ENCODE data around the gene CALR. TPM values are rescaled to one million over a fixed set of nuclear protein-coding genes. Genes with fewer than 3 reads are reported as not detected.

CALR gene
- total RNA-seq, 1 experiment from 2014 or later: 1,088 TPM

DNA sequence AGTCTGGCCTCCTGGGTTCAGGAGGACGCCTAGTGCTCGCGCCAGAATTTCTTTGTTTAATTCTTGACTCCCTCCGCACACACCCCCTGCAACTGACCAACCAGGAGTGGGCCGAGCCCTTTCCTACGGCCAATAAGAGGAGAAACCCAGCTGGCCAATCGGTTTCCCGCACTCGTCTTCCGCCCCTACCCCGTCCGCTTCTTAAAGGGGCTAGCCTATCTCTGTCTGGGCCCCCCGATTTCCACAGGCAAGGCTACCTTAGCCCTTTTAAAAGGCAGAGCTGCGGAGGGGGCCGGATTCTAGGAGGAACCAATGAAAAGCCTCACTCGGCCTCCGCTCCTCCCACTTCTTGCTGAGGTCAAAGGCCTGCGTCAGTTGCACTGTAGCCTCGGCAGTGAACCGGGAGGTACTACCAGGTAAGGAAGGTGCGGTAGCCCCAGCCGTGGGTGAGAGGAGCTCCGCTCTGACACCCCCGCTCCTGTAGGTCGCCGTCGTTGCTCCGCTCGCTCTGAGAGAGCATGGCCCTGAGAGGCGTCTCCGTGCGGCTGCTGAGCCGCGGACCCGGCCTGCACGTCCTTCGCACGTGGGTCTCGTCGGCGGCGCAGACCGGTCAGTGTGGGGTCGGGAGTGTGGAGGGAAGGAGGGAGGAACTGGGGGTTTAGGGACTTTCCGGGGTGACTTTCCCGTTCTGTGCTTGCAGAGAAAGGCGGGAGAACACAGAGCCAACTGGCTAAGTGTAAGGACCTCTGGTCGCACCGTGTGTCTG, 47.4 kb upstream of the CALR start, which contains the start of gene GCDH (continued):
- TF ChIP-seq ATF6 (CRISPR knock-in tag; IDR thresholded peaks at IDR 0.05) (no peak), ZNF671 (CRISPR knock-in tag; IDR thresholded peaks at IDR 0.05) (no peak), ZNF396 (CRISPR knock-in tag; IDR thresholded peaks at IDR 0.05; ENCODE audit: borderline replicate concordance) (no peak), JUN (CRISPR knock-in tag; IDR thresholded peaks at IDR 0.05) (no peak), FOXP4 (CRISPR knock-in tag; IDR thresholded peaks at IDR 0.05) (peak; percentile 74; the same call in 1 of the 2 replicates), ATF1 (CRISPR knock-in tag; IDR thresholded peaks at IDR 0.05) (no peak; the same call in 1 of the 2 replicates), ETV6 (CRISPR knock-in tag; IDR thresholded peaks at IDR 0.05) (0 out of 2 replicates have a peak, but pooled peaks have one; percentile 20), ZNF232 (CRISPR knock-in tag; IDR thresholded peaks at IDR 0.05) (0 out of 2 replicates have a peak, but pooled peaks have one; percentile 27), ATF3 (CRISPR knock-in tag; conservative IDR thresholded peaks at IDR 0.05) (no peak), GABPB1 (CRISPR knock-in tag; IDR thresholded peaks at IDR 0.05) (peak; percentile 52; the same call in 1 of the 2 replicates), TEAD4 (CRISPR knock-in tag; IDR thresholded peaks at IDR 0.05) (0 out of 2 replicates have a peak, but pooled peaks have one; percentile 46)
- TF ChIP-seq, protein P1, sequence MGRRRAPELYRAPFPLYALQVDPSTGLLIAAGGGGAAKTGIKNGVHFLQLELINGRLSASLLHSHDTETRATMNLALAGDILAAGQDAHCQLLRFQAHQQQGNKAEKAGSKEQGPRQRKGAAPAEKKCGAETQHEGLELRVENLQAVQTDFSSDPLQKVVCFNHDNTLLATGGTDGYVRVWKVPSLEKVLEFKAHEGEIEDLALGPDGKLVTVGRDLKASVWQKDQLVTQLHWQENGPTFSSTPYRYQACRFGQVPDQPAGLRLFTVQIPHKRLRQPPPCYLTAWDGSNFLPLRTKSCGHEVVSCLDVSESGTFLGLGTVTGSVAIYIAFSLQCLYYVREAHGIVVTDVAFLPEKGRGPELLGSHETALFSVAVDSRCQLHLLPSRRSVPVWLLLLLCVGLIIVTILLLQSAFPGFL (CRISPR knock-in tag; IDR thresholded peaks at IDR 0.05; ENCODE audit: borderline replicate concordance): no peak
- TF ChIP-seq, protein P2, sequence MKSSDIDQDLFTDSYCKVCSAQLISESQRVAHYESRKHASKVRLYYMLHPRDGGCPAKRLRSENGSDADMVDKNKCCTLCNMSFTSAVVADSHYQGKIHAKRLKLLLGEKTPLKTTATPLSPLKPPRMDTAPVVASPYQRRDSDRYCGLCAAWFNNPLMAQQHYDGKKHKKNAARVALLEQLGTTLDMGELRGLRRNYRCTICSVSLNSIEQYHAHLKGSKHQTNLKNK (CRISPR knock-in tag; IDR thresholded peaks at IDR 0.05): no peak

DNA sequence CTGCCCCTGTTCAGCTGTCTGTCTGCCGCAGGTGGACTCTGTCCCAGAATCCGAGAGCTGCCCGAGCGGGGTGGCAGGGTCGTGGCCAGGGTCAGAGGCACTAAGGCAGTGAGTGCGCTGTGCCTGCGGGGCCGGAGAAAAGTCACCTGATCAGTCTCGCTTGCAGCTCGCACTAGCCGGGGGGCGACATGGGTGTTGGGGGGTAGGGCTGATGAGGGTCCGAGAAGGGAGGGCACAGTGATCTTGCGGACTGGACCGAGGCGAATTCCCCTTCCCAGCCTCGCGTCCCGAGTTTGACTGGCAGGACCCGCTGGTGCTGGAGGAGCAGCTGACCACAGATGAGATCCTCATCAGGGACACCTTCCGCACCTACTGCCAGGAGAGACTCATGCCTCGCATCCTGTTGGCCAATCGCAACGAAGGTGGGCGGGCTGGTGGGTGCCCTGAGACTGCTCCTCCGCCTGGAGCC, 46.8 kb upstream of the CALR start:
- ChIA-PET POLR2A (interaction anchor here (0.6 to 2.4 kb wide), 15 partner anchors 9 to 134 kb away, joined by 3 to 27 read pairs (median 4); partner anchors contain the start of genes CALR, DNASE2, FARSA and RAD23A), CTCF (interaction anchor here (0.6 to 3.4 kb wide), 11 partner anchors 10 to 163 kb away, joined by 3 to 33 read pairs (median 9); no protein-coding TSS in a partner anchor)
- DNase-seq (ENCODE audit: low spot score): no peak
- Mint-ChIP-seq H3K27ac (0 out of 2 replicates have a peak overlapping the region, but pooled peaks have one; percentile 88), H3K27me3 (ENCODE audit: low read depth) (peaks cover 15% of the 10 kb centered on the region), H3K36me3 (peaks cover 20% of the 10 kb centered on the region), H3K9me3 (no peaks in the 10 kb centered on the region), H3K4me3 (peak overlapping the region; percentile 99), H3K4me1 (peaks cover 17% of the 10 kb centered on the region)
- no peak for ATAC-seq
- TF ChIP-seq RORB (CRISPR knock-in tag; IDR thresholded peaks at IDR 0.05): no peak
- 0 out of 2 replicates have a peak, but pooled peaks have one; percentile 21 for TF ChIP-seq USF1 (CRISPR knock-in tag; IDR thresholded peaks at IDR 0.05)

DNA sequence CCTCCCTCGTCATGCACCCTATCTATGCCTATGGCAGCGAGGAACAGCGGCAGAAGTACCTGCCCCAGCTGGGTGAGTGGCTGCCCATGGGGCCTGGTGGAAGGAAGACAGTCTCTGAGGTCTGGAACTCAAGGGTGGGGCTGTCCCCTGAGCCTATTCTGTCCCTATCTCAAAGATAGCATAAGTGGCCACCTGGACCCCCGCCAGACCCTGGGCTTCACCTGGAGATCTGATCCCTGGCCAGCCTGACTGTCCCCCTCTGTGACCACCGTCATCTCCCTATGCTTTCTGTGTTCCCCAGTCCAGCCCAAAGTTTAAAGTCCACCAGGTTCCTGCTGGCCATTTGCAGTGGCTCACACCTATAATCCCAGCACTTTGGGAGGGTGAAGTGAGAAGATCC, 44.8 kb upstream of the CALR start:
- DNase-seq (ENCODE audit: low spot score) (no peak), ATAC-seq (no peak)
- ChIA-PET CTCF (no interaction called here), POLR2A (no interaction called here)
- H3K4me3 Mint-ChIP-seq: peak overlapping the region; percentile 99
- H3K9me3 Mint-ChIP-seq: no peaks in the 10 kb centered on the region
- no peaks in the 10 kb centered on the region; the same call in 1 of the 2 replicates for H3K27me3 Mint-ChIP-seq (ENCODE audit: low read depth)
- peaks cover 14% of the 10 kb centered on the region for H3K4me1 Mint-ChIP-seq
- H3K36me3 Mint-ChIP-seq: peaks cover 24% of the 10 kb centered on the region
- H3K27ac Mint-ChIP-seq: no peak overlapping the region
- TF ChIP-seq, protein P3, sequence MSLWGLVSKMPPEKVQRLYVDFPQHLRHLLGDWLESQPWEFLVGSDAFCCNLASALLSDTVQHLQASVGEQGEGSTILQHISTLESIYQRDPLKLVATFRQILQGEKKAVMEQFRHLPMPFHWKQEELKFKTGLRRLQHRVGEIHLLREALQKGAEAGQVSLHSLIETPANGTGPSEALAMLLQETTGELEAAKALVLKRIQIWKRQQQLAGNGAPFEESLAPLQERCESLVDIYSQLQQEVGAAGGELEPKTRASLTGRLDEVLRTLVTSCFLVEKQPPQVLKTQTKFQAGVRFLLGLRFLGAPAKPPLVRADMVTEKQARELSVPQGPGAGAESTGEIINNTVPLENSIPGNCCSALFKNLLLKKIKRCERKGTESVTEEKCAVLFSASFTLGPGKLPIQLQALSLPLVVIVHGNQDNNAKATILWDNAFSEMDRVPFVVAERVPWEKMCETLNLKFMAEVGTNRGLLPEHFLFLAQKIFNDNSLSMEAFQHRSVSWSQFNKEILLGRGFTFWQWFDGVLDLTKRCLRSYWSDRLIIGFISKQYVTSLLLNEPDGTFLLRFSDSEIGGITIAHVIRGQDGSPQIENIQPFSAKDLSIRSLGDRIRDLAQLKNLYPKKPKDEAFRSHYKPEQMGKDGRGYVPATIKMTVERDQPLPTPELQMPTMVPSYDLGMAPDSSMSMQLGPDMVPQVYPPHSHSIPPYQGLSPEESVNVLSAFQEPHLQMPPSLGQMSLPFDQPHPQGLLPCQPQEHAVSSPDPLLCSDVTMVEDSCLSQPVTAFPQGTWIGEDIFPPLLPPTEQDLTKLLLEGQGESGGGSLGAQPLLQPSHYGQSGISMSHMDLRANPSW (CRISPR knock-in tag; conservative IDR thresholded peaks at IDR 0.05; ENCODE audit: low read depth): no peak
- TF ChIP-seq, protein P4, sequence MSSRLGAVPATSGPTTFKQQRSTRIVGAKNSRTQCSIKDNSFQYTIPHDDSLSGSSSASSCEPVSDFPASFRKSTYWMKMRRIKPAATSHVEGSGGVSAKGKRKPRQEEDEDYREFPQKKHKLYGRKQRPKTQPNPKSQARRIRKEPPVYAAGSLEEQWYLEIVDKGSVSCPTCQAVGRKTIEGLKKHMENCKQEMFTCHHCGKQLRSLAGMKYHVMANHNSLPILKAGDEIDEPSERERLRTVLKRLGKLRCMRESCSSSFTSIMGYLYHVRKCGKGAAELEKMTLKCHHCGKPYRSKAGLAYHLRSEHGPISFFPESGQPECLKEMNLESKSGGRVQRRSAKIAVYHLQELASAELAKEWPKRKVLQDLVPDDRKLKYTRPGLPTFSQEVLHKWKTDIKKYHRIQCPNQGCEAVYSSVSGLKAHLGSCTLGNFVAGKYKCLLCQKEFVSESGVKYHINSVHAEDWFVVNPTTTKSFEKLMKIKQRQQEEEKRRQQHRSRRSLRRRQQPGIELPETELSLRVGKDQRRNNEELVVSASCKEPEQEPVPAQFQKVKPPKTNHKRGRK (CRISPR knock-in tag; IDR thresholded peaks at IDR 0.05; ENCODE audit: borderline replicate concordance): no peak
- TF ChIP-seq SMAD4 (CRISPR knock-in tag; IDR thresholded peaks at IDR 0.05) (no peak), USF1 (CRISPR knock-in tag; IDR thresholded peaks at IDR 0.05) (no peak)
